K562 (cell line): ENCODE measurements around the gene DPYSL3. TPM values are rescaled to one million over a fixed set of nuclear protein-coding genes. Genes with fewer than 3 reads are reported as not detected.

Experiments used
- ATAC-seq: fragments of 200-7000 bp; cut with Tn5 transposase; 3 replicates; pipeline ENCODE4 v1.9.1; 2020; ENCODE audit warnings: moderate library complexity
- BruUV-seq: library from RNA; stranded (reverse); fragments of 400-500 nt; replicated peaks from 2 replicates; lab custom pipeline; 2021; lab: Mats Ljungman, UMichigan
- CTCF ChIA-PET: fragments of 300-600 bp; formaldehyde crosslinking; extraction: SDS; loops from one replicate; lab custom pipeline; 2021; ENCODE audit warnings: low intra/inter-chr PET ratio; lab: Yijun Ruan, JAX
- POLR2A ChIA-PET: fragments of 300-600, 350-650 bp; sonication (Branson Sonifier 250); formaldehyde crosslinking; extraction: SDS; loops from one replicate; lab custom pipeline; 2021; ENCODE audit warnings: antibody characterized with exemption, inconsistent platforms; lab: Yijun Ruan, JAX
- DNase-seq, 4 experiments: peaks; one replicate each; pipeline versions ENCODE4 v3.0.0 to v3.0.0-alpha.2; 2011 to 2018; ENCODE audit warnings: low spot score in 3 of 4, mixed read lengths in 3 of 4; ENCODE audit errors: extremely low read depth in 1 of 4
- FAIRE-seq: peaks from 2 replicates; lab custom pipeline; 2011; peaks lifted over from hg19 to GRCh38; lab: Jason Lieb, UNC
- H2AFZ ChIP-seq: 2 replicates; pipeline ENCODE4 v1.6.0; 2011; ENCODE audit warnings: low read depth, low read length, control low read depth, inconsistent platforms
- H3K27ac ChIP-seq: fragments of 200-600 bp; 3 replicates; pipeline ENCODE4 v1.8.0; 2011; ENCODE audit warnings: low read depth, mild to moderate bottlenecking, control low read depth, inconsistent platforms, low read length, moderate library complexity, mixed read lengths; ENCODE audit errors: extremely low read depth
- H3K27me3 ChIP-seq, 2 experiments: fragments of 300-600 bp in 1 of 2; 2 replicates in 1 of 2; 3 replicates in 1 of 2; pipeline versions ENCODE4 v1.6.0 to v1.8.0; 2011; ENCODE audit warnings: inconsistent platforms in 2 of 2, low read length in 2 of 2, mild to moderate bottlenecking in 1 of 2, mixed read lengths in 1 of 2, moderate library complexity in 1 of 2; ENCODE audit not compliant: control insufficient read depth in 2 of 2, insufficient read depth in 2 of 2
- H3K36me3 ChIP-seq: fragments of 300-600 bp; 3 replicates; pipeline ENCODE4 v1.8.0; 2011; ENCODE audit warnings: mild to moderate bottlenecking, low read length, inconsistent platforms; ENCODE audit not compliant: control insufficient read depth, insufficient read depth
- H3K4me1 ChIP-seq, 2 experiments: fragments of 200-600 bp in 1 of 2; replicated peaks in 1 of 2; 2 replicates in 1 of 2; 3 replicates in 1 of 2; pipeline versions ENCODE4 v1.5.1 to v1.8.0; 2011; ENCODE audit warnings: inconsistent platforms in 2 of 2, low read length in 2 of 2, mild to moderate bottlenecking in 1 of 2, mixed read lengths in 1 of 2, moderate library complexity in 1 of 2; ENCODE audit not compliant: control insufficient read depth in 2 of 2, insufficient read depth in 2 of 2
- H3K4me2 ChIP-seq: 2 replicates; pipeline ENCODE4 v1.6.1; 2011; ENCODE audit warnings: low read length, control low read depth, inconsistent platforms, mixed read lengths; ENCODE audit not compliant: insufficient read depth
- H3K4me3 ChIP-seq: fragments of 200-600 bp; sonication (generic), shearing (Covaris generic); 2 replicates; pipeline ENCODE4 v1.5.1; 2016; ENCODE audit warnings: control low read depth, inconsistent platforms
- H3K79me2 ChIP-seq: fragments of 200-600 bp; 3 replicates; pipeline ENCODE4 v1.8.0; 2011; ENCODE audit warnings: low read length, inconsistent platforms; ENCODE audit not compliant: control insufficient read depth, insufficient read depth
- H3K9ac ChIP-seq, 2 experiments: 2 replicates each; pipeline versions ENCODE4 v1.6.0 to v1.6.1; 2011; ENCODE audit warnings: low read depth in 2 of 2, low read length in 2 of 2, control low read depth in 1 of 2, inconsistent platforms in 1 of 2, mild to moderate bottlenecking in 1 of 2, mixed read lengths in 1 of 2; ENCODE audit not compliant: insufficient read depth in 1 of 2
- H3K9me1 ChIP-seq: one replicate; pipeline ENCODE4 v1.6.0; 2011; ENCODE audit warnings: inconsistent platforms, mild to moderate bottlenecking, low read length, moderate library complexity; ENCODE audit not compliant: control insufficient read depth, insufficient read depth
- H3K9me3 ChIP-seq: replicated peaks from 2 replicates; pipeline ENCODE4 v1.5.1; 2011; ENCODE audit warnings: low read depth, low read length, inconsistent platforms; ENCODE audit not compliant: control insufficient read depth, insufficient read depth
- H4K20me1 ChIP-seq: replicated peaks from 2 replicates; pipeline ENCODE4 v1.6.1; 2011; ENCODE audit warnings: low read length, inconsistent platforms, mixed read lengths; ENCODE audit not compliant: control insufficient read depth, insufficient read depth
- CAMTA2 ChIP-seq: fragments of 250-450 bp; sonication (Bioruptor Pico); conservative IDR thresholded peaks from 2 replicates; pipeline ENCODE4 v1.5.1; 2022
- ETV5 ChIP-seq: sonication (generic); formaldehyde crosslinking; IDR thresholded peaks from 2 replicates; pipeline ENCODE4 v1.4.0; 2020; ENCODE audit warnings: low read depth, mild to moderate bottlenecking, missing genetic modification reagents
- GTF2E2 ChIP-seq: fragments of 200-800 bp; sonication (Bioruptor generic); IDR thresholded peaks from 2 replicates; pipeline ENCODE4 v1.6.1; 2016; ENCODE audit warnings: missing genetic modification characterization, missing compliant biosample characterization
- LCOR ChIP-seq: sonication (generic); formaldehyde crosslinking; IDR thresholded peaks from 2 replicates; pipeline ENCODE4 v1.8.0; 2022; ENCODE audit warnings: mild to moderate bottlenecking, missing genetic modification reagents
- MTA1 ChIP-seq: fragments of 450-650 bp; IDR thresholded peaks from 2 replicates; pipeline ENCODE4 v1.6.1; 2017; ENCODE audit warnings: borderline replicate concordance
- NBN ChIP-seq: fragments of 450-650 bp; IDR thresholded peaks from 2 replicates; pipeline ENCODE4 v1.6.1; 2016; ENCODE audit warnings: low read depth, mild to moderate bottlenecking
- NCOA2 ChIP-seq, 2 experiments: fragments of 450-650 bp; IDR thresholded peaks; 2 replicates each; pipeline ENCODE4 v1.6.1; 2018; ENCODE audit warnings: mild to moderate bottlenecking in 2 of 2, moderate library complexity in 1 of 2; ENCODE audit not compliant: partially characterized antibody in 2 of 2
- ZNF263 ChIP-seq: sonication (generic); formaldehyde crosslinking; IDR thresholded peaks from 2 replicates; pipeline ENCODE4 v1.8.0; 2022; ENCODE audit warnings: mild to moderate bottlenecking, missing genetic modification reagents, borderline replicate concordance
- WGBS: fragments of 100-300 bp; shearing (Covaris generic); methylation state at CpG from one replicate; pipeline ENCODE4 v1.1.6; 2016; ENCODE audit warnings: low coverage, mixed read lengths; ENCODE audit not compliant: insufficient coverage; ENCODE audit errors: missing lambda C conversion rate; 5-methylcytosine and 5-hydroxymethylcytosine counted together
- in situ Hi-C: fragments of 300-500 bp; cut with MboI; formaldehyde crosslinking; loops from 4 replicates; pipeline ENCODE4 v1.15.0; 2018; ENCODE audit warnings: inconsistent platforms, mixed read lengths
- intact Hi-C: fragments of 100-400 bp; cut with micrococcal nuclease; formaldehyde crosslinking; loops from 2 replicates; pipeline ENCODE4 v1.14.2; 2022
- polyA plus RNA-seq, 8 experiments: library from polyadenylated mRNA; depleted of rRNA in 4 of 8; stranded (reverse) in 5 of 8; unstranded in 3 of 8; fragments of >200 nt; fragmentation: Nextera tagmentation in 2 of 8; fragmentation: Illumina TruSeq in 1 of 8; extraction: Ambion mirVana in 2 of 8; extraction: Trizol in 1 of 8; gene quantifications; 2 replicates each; pipeline versions ENCODE4 v1.2.1 to v1.2.3, GENCODE V29; 2011 to 2014; ENCODE audit warnings: inconsistent platforms in 1 of 8, missing spikeins in 1 of 8
- total RNA-seq, 7 experiments: library from RNA; depleted of rRNA in 6 of 7; stranded (reverse); fragments of >200 nt in 6 of 7; fragmentation: Illumina TruSeq in 2 of 7; extraction: Trizol in 2 of 7; gene quantifications; 2 replicates each; pipeline versions ENCODE4 v1.2.1 to v1.2.3, GENCODE V29; 2011 to 2021; ENCODE audit warnings: low replicate concordance in 1 of 7
- TF ChIP-seq, protein P1 (sequence below): sonication (generic); formaldehyde crosslinking; IDR thresholded peaks from 2 replicates; pipeline ENCODE4 v1.8.0; 2022; ENCODE audit warnings: mild to moderate bottlenecking, missing genetic modification reagents, borderline replicate concordance
- TF ChIP-seq, protein P2 (sequence below): fragments of 450-650 bp; formaldehyde crosslinking; IDR thresholded peaks from 2 replicates; pipeline ENCODE4 v1.4.0; 2020; ENCODE audit warnings: mild to moderate bottlenecking

DPYSL3 gene
- total and polyA plus RNA-seq, 9 of the 15 experiments (the other 6 are each of a cell fraction or from before 2014, with no cell fraction given), result 0.07 to 0.55 TPM; not detected in 7

DNA sequence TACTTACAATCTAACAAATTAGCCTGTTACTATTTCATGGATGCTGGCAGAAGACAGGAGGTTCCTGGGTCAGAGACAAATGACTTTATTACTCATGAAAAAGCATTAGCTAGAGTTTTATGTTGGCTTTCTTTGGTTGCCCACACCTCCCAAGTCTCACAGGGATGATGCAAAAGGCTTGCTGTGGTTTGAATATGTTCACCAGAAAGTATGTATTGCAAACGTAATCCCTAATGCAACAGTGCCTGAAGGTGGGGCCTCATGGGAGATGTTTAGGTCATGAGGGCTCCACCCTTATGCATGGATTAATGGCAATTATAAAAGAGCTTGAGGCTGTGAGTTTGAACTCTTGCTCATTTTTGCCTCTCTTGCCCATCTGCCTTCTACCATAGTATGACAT, 28.5 kb downstream of the DPYSL3 start:
- Histone ChIP-seq H3K27ac (no peak overlapping the region), H3K79me2 (no peaks in the 10 kb centered on the region), H4K20me1 (no peaks in the 10 kb centered on the region), H3K9me1 (no peaks in the 10 kb centered on the region), H2AFZ (no peak overlapping the region), H3K4me3 (no peak overlapping the region), H3K36me3 (no peaks in the 10 kb centered on the region), H3K9ac (no peak overlapping the region), H3K27me3 (no peaks in the 10 kb centered on the region), H3K9me3 (no peaks in the 10 kb centered on the region), H3K4me1 (no peaks in the 10 kb centered on the region), H3K4me2 (no peak overlapping the region)
- BruUV-seq, result no TSS peak
- FAIRE-seq (no peak), DNase-seq (no peak), ATAC-seq (no peak)
- ChIA-PET POLR2A (no interaction called here), CTCF (no interaction called here)
- no peak for TF ChIP-seq ETV5
- no peak for TF ChIP-seq NCOA2 (IDR thresholded peaks at IDR 0.05; ENCODE audit: partially characterized antibody in 2 of 2)
- TF ChIP-seq NBN, result no peak
- TF ChIP-seq CAMTA2, result no peak
- TF ChIP-seq MTA1, result no peak
- TF ChIP-seq, protein P1, sequence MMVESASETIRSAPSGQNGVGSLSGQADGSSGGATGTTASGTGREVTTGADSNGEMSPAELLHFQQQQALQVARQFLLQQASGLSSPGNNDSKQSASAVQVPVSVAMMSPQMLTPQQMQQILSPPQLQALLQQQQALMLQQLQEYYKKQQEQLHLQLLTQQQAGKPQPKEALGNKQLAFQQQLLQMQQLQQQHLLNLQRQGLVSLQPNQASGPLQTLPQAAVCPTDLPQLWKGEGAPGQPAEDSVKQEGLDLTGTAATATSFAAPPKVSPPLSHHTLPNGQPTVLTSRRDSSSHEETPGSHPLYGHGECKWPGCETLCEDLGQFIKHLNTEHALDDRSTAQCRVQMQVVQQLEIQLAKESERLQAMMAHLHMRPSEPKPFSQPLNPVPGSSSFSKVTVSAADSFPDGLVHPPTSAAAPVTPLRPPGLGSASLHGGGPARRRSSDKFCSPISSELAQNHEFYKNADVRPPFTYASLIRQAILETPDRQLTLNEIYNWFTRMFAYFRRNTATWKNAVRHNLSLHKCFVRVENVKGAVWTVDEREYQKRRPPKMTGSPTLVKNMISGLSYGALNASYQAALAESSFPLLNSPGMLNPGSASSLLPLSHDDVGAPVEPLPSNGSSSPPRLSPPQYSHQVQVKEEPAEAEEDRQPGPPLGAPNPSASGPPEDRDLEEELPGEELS (CRISPR knock-in tag), result no peak
- no peak for TF ChIP-seq GTF2E2
- no peak for TF ChIP-seq LCOR (CRISPR knock-in tag)
- no peak for TF ChIP-seq ZNF263
- TF ChIP-seq, protein P2, sequence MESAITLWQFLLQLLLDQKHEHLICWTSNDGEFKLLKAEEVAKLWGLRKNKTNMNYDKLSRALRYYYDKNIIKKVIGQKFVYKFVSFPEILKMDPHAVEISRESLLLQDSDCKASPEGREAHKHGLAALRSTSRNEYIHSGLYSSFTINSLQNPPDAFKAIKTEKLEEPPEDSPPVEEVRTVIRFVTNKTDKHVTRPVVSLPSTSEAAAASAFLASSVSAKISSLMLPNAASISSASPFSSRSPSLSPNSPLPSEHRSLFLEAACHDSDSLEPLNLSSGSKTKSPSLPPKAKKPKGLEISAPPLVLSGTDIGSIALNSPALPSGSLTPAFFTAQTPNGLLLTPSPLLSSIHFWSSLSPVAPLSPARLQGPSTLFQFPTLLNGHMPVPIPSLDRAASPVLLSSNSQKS (CRISPR knock-in tag), result no peak
- WGBS, result 0% methylated on average over 1 of the region's 1 CpG
- intact Hi-C loops, result no loop called here
- in situ Hi-C loops, result no loop called here
